Ureter (tissue), 1 donor: ENCODE results near the gene ZNF155. TPM values are rescaled to one million over a fixed set of nuclear protein-coding genes. Genes with fewer than 3 reads are reported as not detected.
"Not testable (repeated sequence)": the region's sequence is repeated elsewhere in the genome, so short reads cannot be mapped to it uniquely, and the experiment has no call there.

Experiments
- DNase-seq: peaks from one replicate; pipeline ENCODE4 v3.0.0-alpha.2; 2020; ENCODE audit warnings: low spot score
- total RNA-seq: library from RNA; stranded (reverse); gene quantifications from one replicate; pipeline ENCODE4 v1.2.4, GENCODE V29; 2023
- donor health status: DM: yes; HTN: yes; CAD: no.

The ZNF155 gene
- 9.1 TPM for total RNA-seq

DNA sequence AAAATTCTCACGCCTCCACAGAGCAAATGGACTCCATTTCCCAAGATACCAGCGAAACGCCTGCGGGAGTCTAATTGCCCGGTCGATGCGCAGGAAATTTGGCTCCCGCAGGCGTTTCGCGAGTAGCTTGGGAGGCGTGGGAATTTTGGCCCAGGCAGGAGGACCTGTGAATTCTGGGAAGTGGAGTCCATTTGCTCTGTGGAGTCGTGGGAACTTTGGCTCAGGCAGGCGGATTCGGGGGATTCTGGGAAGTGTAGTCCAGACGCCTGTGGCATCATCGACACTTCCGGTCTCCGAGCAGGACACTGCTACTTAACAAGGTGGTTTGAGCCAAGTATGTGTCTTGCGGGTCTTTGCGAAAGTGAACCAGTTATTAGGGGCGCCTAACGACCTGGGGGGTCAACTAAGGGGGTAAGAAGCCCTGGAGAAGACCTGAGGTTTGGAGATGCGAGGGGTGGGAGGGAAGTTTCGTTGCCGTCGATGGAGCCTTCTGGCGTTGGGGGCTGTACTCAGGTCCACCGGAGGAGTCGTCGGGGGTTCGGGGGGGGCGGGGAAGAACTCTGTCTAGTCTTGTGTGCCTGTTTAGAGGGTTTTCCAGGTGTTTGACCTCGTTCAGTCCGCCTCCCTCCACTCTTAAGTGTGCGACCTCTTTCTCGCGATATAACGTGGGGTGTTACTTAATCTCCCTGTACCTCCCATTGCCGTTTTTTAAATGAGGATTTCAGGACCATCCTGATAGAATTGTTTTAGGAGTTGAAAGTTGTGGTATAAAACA is at the start of gene ZNF155:
TSS of gene ZNF155 (plus strand) at position 277 of the 775 bp plus-strand sequence. CDS start 4,356 bp downstream, outside the sequence.
- DNase-seq, result peak; percentile 90

GRCh38 chr19:43934985-43935708 is 48.8 kb upstream of the ZNF155 start, which contains the start of gene ZNF45:
TSS of gene ZNF45 (minus strand) at chr19:43935282. CDS start at chr19:43922185, 13,097 bp downstream.
- peak; percentile 92 for DNase-seq

GRCh38 chr19:43936188-43936587 is 47.8 kb upstream of the ZNF155 start:
- peak; percentile 50 for DNase-seq

DNA sequence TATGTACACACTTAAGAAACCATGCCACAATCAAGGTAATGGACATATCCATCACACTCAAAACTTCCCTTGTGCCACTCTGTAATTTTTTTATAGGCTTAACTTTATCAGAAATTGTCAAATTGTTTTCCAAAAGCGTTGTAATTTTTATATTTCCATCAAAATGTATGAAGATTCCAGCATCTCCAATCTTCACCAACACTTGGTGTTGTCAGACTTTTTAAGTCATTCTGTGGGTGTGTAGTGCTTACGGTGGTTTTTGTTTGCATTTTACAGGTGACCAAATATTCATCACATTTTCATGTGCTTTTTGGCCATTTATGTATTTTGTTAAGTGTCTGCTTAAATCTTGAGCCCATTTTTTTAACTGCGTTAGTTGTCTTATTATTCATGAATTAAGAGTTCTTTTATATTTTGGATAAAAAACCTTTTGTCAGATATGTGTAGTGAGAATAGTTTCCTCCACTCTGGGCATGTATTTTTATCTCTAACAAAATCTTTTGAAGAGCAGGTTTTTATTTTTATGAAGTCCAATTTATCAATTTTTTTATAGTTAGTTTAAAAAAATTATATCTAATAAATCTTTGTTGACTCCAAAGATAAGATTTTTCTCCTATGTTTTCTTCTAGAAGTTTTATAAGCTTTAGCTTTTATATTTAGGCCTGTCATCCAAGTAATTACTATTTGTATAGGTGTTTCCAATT is 44.3 kb upstream of the ZNF155 start:
- no peak for DNase-seq

- no peak for DNase-seq
Observed at GRCh38 chr19:43940719-43941118, 43.3 kb upstream of the ZNF155 start.

DNA sequence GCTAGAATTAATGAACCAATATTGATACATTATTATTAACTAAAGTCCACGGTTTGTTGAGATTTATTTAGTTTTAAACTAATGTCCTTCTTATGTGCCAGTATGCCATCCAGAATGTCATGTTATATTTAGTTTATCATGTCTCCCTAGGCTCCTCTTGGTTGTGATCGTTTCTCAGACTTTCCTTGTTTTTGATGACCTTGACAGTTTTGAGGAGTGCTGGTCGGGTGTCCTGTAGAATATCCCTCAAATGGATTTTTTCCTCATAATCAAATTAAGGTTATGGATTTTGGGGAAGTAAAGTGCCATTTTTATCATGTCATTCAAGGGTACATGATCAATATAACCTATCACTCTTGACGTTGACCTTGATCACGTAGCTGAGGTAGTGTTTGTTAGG is 42.8 kb upstream of the ZNF155 start:
- DNase-seq, result no peak

GRCh38 chr19:43947412-43947811 is 36.6 kb upstream of the ZNF155 start:
- not testable (repeated sequence) for DNase-seq

DNA sequence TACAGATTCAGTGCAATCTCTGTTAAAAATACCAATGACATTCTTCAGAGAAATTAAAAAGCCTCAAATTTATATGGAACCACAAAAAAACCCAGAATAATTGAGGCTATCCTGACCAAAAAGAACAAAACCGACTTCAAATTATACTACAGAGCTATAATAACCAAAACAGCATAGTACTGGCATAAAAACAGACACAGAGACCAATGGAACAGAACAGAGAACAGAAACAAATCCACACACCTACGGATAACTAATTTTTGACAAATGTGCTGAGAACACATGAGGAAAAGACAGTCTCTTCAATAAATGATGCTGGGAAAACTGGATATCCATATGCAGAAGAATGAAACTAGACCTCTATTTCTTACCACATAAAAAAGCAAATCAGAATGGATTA is 34.2 kb upstream of the ZNF155 start:
- DNase-seq, result not testable (repeated sequence)

DNA sequence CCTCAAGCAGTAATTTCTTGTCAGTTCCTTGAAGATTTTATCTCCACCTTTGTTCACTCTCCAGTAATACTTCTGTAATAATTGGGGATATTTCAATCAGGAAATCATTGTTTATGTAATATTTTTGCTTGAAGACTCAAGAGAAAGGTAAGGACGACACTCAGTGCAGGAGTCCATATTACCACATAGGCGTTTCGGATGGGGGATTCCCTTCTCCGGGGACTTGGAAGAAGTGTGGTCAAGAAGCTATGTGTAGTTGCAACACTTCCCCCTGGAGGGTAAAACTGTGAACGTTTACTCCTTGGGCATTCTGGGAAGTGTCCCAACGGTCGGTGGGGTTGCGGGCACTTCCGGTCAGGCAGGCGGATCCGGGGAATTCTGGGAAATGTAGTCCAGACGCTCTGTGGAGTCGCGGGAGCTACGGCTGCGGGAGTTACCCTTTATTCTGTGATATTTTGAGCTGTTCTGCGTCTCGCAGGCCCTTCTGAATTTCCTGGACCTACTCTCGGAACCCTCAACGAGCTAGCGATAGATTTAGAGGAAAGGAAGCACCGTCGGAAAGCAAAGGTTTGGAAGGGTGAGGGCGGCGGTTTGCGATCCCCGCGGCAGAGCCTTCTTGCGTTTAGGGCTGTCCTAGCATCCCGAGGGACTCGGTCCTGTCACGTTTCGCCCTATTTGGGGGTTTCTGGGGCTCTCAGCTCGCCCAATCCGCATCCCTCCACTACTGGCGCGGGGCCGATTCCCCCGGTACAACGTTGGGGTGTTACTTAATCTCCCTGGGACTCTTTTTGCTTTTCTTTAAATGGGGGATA is 32.9 kb upstream of the ZNF155 start, which contains the start of gene ZNF221:
TSS of gene ZNF221 (plus strand) at position 395 of the 812 bp plus-strand sequence. CDS start 11,499 bp downstream, outside the sequence.
- peak; percentile 92 for DNase-seq

GRCh38 chr19:43956827-43957226 is 27.2 kb upstream of the ZNF155 start:
- no peak for DNase-seq

- no peak for DNase-seq
Observed at GRCh38 chr19:43957891-43958290, 26.1 kb upstream of the ZNF155 start.

DNA sequence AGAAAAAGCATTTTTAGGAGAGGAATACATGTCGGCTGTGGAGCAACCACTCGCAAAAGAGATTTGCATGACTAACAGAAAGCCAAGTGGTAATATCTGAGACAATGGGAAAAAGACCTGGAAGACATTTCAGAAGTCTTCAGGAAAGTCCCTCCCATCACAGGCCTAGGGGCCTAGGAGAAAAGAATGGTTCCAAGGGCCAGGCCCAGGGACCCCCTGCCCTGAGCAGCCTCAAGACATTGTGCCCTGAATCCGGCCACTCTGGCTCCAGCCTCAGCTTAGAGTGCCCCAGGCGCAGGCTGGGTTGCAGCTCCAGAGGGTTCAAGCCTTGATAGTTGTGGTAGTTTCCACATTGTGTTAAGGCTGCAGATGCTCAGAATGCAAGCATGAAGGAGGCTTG is 23.6 kb upstream of the ZNF155 start:
- DNase-seq, result no peak

DNA sequence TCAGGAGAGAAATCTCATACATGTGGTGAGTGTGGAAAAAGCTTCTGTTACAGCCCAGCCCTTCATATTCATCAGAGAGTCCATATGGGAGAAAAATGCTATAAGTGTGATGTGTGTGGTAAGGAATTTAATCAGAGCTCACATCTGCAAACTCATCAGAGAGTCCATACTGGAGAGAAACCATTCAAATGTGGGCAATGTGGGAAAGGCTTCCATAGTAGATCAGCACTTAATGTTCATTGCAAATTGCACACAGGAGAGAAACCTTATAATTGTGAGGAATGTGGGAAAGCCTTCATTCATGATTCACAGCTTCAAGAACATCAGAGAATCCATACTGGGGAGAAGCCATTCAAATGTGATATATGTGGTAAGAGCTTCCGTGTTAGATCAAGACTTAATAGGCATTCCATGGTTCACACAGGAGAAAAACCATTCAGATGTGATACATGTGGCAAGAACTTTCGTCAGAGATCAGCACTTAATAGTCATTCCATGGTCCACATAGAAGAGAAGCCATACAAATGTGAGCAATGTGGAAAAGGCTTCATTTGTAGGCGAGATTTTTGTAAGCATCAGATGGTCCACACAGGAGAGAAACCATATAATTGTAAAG is 17.8 kb upstream of the ZNF155 start:
- DNase-seq, result no peak

DNA sequence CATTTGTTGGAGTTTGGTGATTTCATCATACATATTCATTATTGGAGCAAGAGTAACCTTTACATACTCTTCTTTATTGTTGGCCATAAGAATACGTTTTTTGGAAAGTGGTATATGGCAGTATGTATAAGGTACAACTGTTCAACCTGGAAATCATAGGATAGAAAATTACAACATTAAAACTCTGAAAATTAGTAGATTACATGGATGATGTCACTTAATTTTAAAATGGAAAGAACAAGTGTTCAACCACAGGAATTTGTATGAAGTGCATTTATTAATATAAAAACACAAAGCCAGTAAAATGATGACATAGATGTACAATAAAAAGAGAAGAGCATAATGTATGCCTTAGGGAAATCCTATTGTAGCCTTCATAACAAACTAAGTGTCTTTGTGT is 7.3 kb upstream of the ZNF155 start:
- no peak for DNase-seq

DNA sequence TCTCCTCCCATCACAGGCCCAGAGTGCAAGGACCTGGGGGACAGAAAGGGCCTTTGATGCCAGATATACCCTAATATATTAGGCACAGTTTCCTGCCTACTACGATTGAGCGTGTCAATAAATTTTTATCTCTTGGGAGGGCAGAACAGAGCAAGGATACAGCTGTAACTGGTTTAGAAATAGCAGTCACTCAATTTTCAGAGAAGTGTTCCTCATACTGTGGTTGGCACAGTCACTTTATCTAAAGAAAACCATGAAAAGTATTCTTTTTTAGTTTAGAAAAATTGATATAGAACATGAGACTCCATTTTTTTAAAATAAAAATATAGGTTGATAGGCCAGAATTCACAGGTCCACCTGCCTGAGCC is 460 bp upstream of the ZNF155 start:
- DNase-seq, result no peak

GRCh38 chr19:43984687-43985000 is 656 bp downstream of the ZNF155 start:
- no peak for DNase-seq

GRCh38 chr19:43997631-43998290 is 13.8 kb downstream of the ZNF155 start:
- no peak for DNase-seq

DNA sequence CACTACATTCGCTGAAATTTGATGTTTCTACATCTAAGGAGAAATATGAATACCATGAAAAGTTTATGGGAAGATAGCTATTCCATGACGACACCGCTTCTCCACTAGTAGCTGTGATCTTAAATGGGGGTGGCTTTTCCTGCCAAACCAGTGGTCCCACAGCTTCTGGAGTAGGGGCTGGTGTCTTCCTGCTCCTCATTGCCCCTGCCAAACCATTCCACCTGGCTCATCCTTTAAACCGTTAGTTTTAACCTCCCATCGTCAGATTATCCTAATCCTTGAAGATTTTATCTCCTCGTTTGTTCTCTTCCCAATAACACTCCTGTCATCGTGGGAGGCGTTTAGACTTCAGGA is 18.2 kb downstream of the ZNF155 start:
- no peak for DNase-seq

- peak; percentile 95 for DNase-seq
Observed at GRCh38 chr19:44002566-44003460, 18.8 kb downstream of the ZNF155 start, which contains the start of gene ZNF230. TSS of gene ZNF230 (plus strand) at chr19:44002957. CDS start at chr19:44007079, 4,122 bp downstream.
